HG02973 (cell line): ENCODE measurements around the gene ZNF668.
A peak's percentile ranks its signal among the peaks of the same experiment; 100 is the strongest.

Experiments
- ATAC-seq: cut with Tn5 transposase; IDR thresholded peaks from one replicate; pipeline ENCODE4 v1.9.1; 2021; ENCODE audit warnings: moderate library complexity; ENCODE audit not compliant: unreplicated experiment

ZNF668 gene

GRCh38 chr16:31073970-31074813 is at the start of gene ZNF668, which contains the start of gene ZNF646:
Gene ZNF668, minus strand, starts transcription at chr16:31074240. Its CDS starts 9,781 bp downstream, at chr16:31064459.
Gene ZNF646, plus strand, starts transcription at chr16:31074422. Its CDS starts 1,903 bp downstream, at chr16:31076325.
- ATAC-seq: peak; percentile 57

GRCh38 chr16:31120129-31120528 is 46.1 kb upstream of the ZNF668 start:
- ATAC-seq: no peak

GRCh38 chr16:31118223-31119155 is 44.4 kb upstream of the ZNF668 start:
- ATAC-seq: no peak

- ATAC-seq: peak; percentile 79
Observed at GRCh38 chr16:31117384-31118222, 43.6 kb upstream of the ZNF668 start, which contains the start of gene KAT8. Gene KAT8, plus strand, starts transcription at chr16:31117664. Its CDS starts 18 bp downstream, at chr16:31117682.

GRCh38 chr16:31114468-31114867 is 40.4 kb upstream of the ZNF668 start:
- no peak for ATAC-seq

- no peak for ATAC-seq
Observed at GRCh38 chr16:31113121-31114120, 39.4 kb upstream of the ZNF668 start.

GRCh38 chr16:31112711-31113110 is 38.7 kb upstream of the ZNF668 start:
- ATAC-seq: no peak

- no peak for ATAC-seq
Observed at GRCh38 chr16:31111881-31112466, 37.9 kb upstream of the ZNF668 start.

GRCh38 chr16:31110106-31111034 is 36.3 kb upstream of the ZNF668 start:
- no peak for ATAC-seq

GRCh38 chr16:31109622-31110021 is 35.6 kb upstream of the ZNF668 start:
- no peak for ATAC-seq

GRCh38 chr16:31108794-31109558 is 34.9 kb upstream of the ZNF668 start:
- no peak for ATAC-seq

- ATAC-seq: peak; percentile 76
Observed at GRCh38 chr16:31108035-31108793, 34.2 kb upstream of the ZNF668 start, which contains the start of gene BCKDK. Gene BCKDK, plus strand, starts transcription at chr16:31108386. Its CDS starts 838 bp downstream, at chr16:31109224.

GRCh38 chr16:31107465-31107867 is 33.4 kb upstream of the ZNF668 start:
- peak; percentile 40 for ATAC-seq

- no peak for ATAC-seq
Observed at GRCh38 chr16:31106509-31107464, 32.7 kb upstream of the ZNF668 start.

- no peak for ATAC-seq
Observed at GRCh38 chr16:31105677-31106213, 31.7 kb upstream of the ZNF668 start.
